Fibroblast of mammary gland (primary cell): ENCODE data around the gene CCDC30.

Experiments used
- DNase-seq: peaks from one replicate; pipeline ENCODE4 v3.0.0-alpha.2; 2010; ENCODE audit warnings: low read depth
- H3K4me3 ChIP-seq: 2 replicates; pipeline ENCODE4 v1.5.1; 2011; ENCODE audit warnings: low read depth, mild to moderate bottlenecking, low read length, moderate library complexity; ENCODE audit not compliant: control insufficient read depth
- TF ChIP-seq, protein P1 (sequence below): conservative IDR thresholded peaks from 2 replicates; pipeline ENCODE4 v1.5.1; 2011; ENCODE audit warnings: low read depth, low read length, inconsistent platforms; ENCODE audit not compliant: control insufficient read depth, insufficient read depth

Gene CCDC30

DNA sequence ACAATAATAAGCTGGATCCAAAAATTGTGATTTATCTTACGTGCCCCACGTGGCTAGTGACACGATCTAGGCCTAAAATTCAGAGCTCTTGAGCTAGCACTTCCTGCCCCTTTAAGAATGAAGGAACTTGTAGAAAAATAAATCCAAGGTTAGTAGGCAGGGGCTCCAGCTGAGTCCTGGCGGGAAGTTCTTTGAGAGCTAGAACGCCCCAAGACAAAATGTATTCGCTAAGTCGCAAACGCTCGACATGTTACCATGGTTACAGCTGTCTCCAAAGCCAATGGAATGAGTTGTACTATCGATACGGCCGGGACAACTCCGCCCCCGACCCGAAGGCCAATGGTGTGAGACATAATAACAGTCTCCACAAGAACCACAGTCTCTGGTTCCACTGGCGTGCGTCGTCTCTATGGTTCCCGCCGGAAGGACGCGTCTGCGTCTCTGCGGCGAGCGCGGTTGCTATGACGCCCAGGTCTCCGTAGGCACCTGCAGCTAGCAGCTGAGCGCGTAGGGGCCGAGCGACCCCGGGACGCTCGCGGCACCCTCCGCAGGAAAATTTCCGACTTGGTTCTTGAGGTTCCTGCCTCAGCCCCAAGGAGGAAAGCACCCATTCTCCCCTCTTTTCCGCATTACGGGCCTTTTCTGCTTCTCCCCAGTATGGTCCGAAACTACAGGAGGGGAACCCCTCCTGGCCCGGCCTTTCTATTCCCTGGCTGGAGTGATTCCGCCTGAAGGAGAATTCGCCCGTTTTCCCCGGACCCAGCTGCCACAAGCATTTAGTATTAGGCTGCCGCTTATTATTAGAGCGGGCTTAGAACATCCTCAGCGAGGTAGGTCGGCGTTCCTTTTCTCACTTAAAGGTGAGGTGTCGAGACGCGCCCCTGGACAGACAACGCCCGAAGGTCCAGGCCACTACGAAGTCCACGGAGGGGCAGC lies at the start of gene CCDC30:
CCDC30 (plus strand) TSS at position 459 of the 936 bp plus-strand sequence. CDS start 17,266 bp downstream, outside the sequence.
- peak within 1 kb of the TSS; percentile 76 for H3K4me3 ChIP-seq
- TF ChIP-seq, protein P1, sequence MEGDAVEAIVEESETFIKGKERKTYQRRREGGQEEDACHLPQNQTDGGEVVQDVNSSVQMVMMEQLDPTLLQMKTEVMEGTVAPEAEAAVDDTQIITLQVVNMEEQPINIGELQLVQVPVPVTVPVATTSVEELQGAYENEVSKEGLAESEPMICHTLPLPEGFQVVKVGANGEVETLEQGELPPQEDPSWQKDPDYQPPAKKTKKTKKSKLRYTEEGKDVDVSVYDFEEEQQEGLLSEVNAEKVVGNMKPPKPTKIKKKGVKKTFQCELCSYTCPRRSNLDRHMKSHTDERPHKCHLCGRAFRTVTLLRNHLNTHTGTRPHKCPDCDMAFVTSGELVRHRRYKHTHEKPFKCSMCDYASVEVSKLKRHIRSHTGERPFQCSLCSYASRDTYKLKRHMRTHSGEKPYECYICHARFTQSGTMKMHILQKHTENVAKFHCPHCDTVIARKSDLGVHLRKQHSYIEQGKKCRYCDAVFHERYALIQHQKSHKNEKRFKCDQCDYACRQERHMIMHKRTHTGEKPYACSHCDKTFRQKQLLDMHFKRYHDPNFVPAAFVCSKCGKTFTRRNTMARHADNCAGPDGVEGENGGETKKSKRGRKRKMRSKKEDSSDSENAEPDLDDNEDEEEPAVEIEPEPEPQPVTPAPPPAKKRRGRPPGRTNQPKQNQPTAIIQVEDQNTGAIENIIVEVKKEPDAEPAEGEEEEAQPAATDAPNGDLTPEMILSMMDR: no peak
- DNase-seq: peak; percentile 98

DNA sequence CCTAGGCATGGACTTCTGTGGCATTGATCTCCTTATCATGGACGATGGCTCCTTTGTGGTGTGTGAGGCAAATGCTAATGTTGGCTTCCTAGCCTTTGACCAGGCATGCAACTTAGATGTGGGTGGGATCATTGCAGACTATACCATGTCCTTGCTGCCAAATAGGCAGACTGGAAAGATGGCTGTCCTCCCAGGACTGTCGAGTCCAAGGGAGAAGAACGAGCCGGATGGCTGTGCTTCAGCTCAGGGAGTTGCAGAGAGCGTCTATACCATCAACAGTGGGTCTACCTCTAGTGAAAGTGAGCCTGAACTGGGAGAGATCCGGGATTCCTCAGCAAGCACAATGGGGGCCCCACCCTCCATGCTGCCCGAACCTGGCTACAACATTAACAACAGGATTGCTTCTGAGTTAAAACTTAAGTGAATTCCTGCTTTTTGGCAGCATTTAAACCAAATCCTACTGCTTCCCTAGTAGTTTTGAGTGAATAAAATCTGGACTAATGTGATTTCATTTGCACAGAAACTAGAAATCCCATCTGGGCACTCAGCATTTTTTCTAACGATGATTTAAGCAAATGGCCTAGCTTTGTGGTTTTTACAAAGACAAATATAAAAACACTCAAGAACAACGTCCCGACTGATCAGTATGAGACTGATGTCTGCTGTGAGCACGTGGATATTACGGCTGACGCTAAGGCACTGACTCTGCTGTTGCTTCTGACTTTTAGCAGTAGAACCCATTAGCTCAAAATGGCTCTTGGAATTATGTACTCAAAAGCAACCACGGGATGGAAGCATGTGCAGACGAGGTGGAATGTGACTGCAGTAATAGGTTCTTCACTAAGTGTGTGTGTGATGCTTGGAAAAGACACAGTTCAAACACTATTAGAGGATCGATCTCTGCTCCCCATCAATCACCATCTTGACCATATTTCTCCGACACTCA lies 48.3 kb upstream of the CCDC30 start:
- DNase-seq: no peak
- TF ChIP-seq, protein P1: no peak
- no peak overlapping the region for H3K4me3 ChIP-seq

DNA sequence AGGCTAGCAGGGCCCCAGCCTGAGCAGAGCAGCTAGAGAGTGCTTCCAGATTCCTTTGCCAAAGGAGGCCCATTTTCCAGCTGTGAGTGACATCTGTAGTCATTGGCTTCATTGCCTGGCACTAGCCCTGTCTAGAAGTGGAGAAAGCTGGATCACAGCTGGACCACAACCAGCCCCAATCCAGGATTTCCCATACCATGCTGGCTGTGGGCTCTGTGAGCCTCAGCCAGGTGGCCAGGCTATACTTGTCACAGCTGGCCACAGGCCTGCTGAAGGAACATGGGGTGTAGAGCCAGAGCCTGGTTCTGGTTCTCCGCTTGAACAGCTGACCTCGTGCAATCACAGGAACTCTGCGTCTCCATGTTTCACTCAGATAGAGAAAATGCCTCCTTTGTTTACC lies 45.9 kb upstream of the CCDC30 start:
- TF ChIP-seq, protein P1: no peak
- H3K4me3 ChIP-seq: no peak overlapping the region
- no peak for DNase-seq

DNA sequence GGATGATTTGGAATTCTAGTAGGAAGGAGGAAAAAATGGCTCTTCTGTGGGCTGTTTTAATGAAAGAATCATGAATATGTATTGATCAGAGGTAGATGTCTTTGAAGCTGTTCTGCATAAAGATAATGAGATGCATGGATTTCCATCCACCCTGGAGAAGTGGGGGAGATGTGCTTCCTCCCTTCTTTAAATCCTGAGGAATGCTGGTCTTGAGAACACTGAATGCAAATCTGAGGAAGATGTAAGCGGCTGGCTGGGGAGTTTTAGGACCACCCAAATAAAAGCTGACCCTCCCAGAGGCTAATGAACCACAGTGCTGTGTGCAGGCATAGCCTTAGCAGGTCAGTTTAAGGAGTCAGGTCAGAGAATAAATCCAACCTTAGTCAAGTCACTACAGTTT lies 44.6 kb upstream of the CCDC30 start:
- H3K4me3 ChIP-seq: no peak overlapping the region
- TF ChIP-seq, protein P1: no peak
- DNase-seq: no peak

DNA sequence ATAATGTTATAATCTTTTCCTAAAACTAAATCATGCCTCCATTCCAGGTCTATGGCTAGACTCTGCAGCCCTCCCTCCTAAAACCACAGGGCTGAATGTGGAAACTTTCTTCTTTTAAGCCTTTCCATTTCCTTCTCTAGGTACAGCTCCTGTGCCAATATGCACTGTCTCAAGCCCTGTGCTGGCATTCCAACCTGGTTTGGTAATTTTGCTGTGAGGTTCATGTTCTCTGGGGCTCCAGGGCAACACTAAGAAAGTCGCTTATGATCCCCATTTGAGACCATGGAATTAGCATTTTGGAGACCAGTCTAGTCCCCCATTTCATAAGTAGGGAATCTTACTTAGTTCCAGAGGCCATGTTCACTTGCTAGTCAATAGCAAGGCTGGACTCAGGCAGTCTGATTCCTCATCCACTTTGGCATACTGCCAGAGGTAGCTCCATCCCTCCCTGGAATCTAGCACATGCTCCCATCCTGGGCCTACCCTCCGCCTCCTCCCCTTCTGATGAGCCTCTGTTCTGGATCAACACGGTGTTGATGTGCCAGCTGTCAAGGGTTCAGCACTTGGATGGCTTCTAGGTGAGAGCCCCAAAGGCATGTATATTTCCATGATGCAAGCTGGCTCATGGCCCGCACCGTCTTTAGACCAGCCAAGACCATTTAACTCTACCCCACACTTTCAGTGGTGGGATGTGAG lies 43.8 kb upstream of the CCDC30 start:
- DNase-seq: peak; percentile 28
- TF ChIP-seq, protein P1: no peak
- no peak overlapping the region for H3K4me3 ChIP-seq

DNA sequence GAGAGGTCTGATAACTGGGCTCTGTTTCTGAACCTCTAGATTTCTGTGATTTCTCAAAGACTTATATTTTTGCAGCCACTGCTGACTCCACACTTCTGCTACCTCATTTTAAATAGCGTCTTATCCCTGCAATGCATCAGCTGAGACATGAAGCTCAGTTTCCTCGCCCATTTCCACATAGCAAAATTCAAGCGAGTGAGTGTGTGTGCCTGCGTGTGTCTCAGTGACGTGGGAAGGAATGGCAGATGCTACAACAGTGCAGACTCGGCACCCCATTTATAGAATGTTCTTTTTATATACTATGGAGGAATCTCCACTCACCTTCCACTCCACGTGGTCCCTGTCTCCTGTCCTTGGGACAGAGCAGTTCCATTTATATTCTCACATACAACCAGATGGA lies 43.0 kb upstream of the CCDC30 start:
- no peak overlapping the region for H3K4me3 ChIP-seq
- DNase-seq: peak; percentile 29
- TF ChIP-seq, protein P1: no peak
